ENCODE measurements around the gene PDLIM1. TPM values are rescaled to one million over a fixed set of nuclear protein-coding genes. Genes with fewer than 3 reads are reported as not detected.

Gene PDLIM1
- total and polyA plus RNA-seq, 2 of the 13 experiments (the other 11 are each of a cell fraction or from before 2014, with no cell fraction given) = 119 to 123 TPM

DNA sequence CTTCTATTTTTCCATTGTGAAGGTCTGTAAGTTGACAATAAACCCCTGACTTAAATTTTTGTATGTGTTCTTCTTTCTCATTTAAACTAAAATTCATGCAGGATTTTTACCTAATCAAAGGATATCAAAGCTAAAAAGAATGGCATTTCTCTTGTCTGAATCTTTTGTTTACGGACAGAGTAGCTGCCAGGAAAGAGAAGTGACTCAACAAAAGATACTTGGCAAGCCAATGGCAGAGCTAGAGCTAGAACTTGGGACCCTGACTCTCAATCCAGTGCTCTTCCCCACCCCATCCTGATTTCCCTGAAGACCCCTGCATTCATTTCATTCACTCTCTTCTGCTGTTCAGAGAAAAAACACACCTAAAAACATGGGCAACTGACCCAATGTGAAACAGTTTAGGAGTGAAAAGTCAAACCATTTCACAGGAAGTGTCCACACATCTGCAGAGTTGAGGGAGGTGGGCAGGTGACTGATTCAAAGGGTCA is 40.2 kb upstream of the PDLIM1 start:
- Histone ChIP-seq H3K36me3 (replicated peaks in 1 of 2; ENCODE audit: control insufficient read depth in 1 of 2, insufficient read depth in 2 of 2, low read length in 2 of 2) (peaks cover 3 to 30% of the 10 kb centered on the region in 2 experiments), H3K4me2 (ENCODE audit: low read depth, low read length) (no peak overlapping the region), H3K79me2 (ENCODE audit: insufficient read depth, low read length) (no peaks in the 10 kb centered on the region), H3K9me3 (ENCODE audit: low read length) (no peaks in the 10 kb centered on the region), H4K20me1 (ENCODE audit: insufficient read depth, low read length) (no peaks in the 10 kb centered on the region), H3K9ac (ENCODE audit: insufficient read depth, low read depth, low read length) (no peak overlapping the region), H3K4me1 (ENCODE audit: insufficient read depth, low read length) (peaks cover 44% of the 10 kb centered on the region), H3K27me3 (ENCODE audit: control insufficient read depth in 1 of 2, insufficient read depth in 2 of 2, low read length in 2 of 2) (no peaks in the 10 kb centered on the region), H3K4me3 (replicated peaks in 1 of 3; ENCODE audit: insufficient read depth in 1 of 3, low read depth in 2 of 3, low read length in 3 of 3) (no peak overlapping the region), H3K27ac (ENCODE audit: extremely low read length, insufficient read depth, low read length) (no peak overlapping the region), H2AFZ (ENCODE audit: low read length) (no peak overlapping the region)
- FAIRE-seq (no peak), DNase-seq (ENCODE audit: low spot score) (no peak), ATAC-seq (no peak)
- in situ Hi-C loops (cut with HindIII; ENCODE audit: extremely low pct_ligation_motif_present, low pct_unique_long_range_greater_than_20kb) = no loop called here
- BruUV-seq (replicated peaks) = no TSS peak
- intact Hi-C loops (cut with micrococcal nuclease; ENCODE audit: unreplicated experiment) = loop anchor here (5.0 kb wide), 1 partner anchor 44 kb away; no protein-coding TSS in a partner anchor
- no peak for TF ChIP-seq ELF4 (CRISPR knock-in tag; IDR thresholded peaks at IDR 0.05; ENCODE audit: borderline replicate concordance)
- TF ChIP-seq RBM39 (IDR thresholded peaks at IDR 0.05; ENCODE audit: low read depth, low read length, poor library complexity, severe bottlenecking) = no peak
- peak; percentile 99 for TF ChIP-seq ZNF691 (CRISPR knock-in tag; IDR thresholded peaks at IDR 0.05; ENCODE audit: borderline replicate concordance, low read depth)
- TF ChIP-seq, protein P1, sequence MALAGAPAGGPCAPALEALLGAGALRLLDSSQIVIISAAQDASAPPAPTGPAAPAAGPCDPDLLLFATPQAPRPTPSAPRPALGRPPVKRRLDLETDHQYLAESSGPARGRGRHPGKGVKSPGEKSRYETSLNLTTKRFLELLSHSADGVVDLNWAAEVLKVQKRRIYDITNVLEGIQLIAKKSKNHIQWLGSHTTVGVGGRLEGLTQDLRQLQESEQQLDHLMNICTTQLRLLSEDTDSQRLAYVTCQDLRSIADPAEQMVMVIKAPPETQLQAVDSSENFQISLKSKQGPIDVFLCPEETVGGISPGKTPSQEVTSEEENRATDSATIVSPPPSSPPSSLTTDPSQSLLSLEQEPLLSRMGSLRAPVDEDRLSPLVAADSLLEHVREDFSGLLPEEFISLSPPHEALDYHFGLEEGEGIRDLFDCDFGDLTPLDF (CRISPR knock-in tag; IDR thresholded peaks at IDR 0.05) = no peak
- TF ChIP-seq PHB2 (IDR thresholded peaks at IDR 0.05; ENCODE audit: partially characterized antibody) = no peak
- no peak for TF ChIP-seq FOXK1 (CRISPR knock-in tag; IDR thresholded peaks at IDR 0.05; ENCODE audit: borderline replicate concordance, low read depth)
- CTCF ChIA-PET (ENCODE audit: low intra/inter-chr PET ratio, low total read pairs) = no interaction called here
- POLR2A ChIA-PET = no interaction called here
- WGBS (ENCODE audit: low lambda C conversion rate) = 85% methylated on average over 1 of the region's 1 CpG

DNA sequence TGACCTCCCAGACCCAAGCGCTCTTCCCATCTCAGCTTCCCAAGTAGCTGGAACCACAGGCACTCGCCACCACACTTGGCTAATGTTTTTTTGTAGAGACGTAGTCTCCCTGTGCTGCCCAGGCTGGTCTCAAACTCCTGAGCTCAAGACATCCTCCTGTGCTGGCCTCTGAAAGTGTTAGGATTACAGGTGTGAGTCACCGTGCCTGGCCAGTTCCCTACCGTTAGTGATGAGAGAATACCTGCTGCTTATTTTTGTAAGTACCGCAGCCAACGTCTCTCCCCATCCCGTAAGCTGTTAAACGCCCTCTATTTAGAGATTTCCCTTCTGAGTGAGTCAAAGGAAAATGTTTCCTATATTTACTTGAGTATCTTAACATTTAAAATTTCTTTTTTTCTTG is 38.5 kb upstream of the PDLIM1 start:
- 91% methylated on average over 9 of the region's 9 CpGs for WGBS (ENCODE audit: low lambda C conversion rate)
- ATAC-seq = no peak
- no peak for TF ChIP-seq MAZ (IDR thresholded peaks at IDR 0.05; ENCODE audit: borderline replicate concordance, low read depth, low read length)
- no peak for TF ChIP-seq MAZ (CRISPR knock-in tag; IDR thresholded peaks at IDR 0.05; ENCODE audit: low read depth)
- TF ChIP-seq PLRG1 (conservative IDR thresholded peaks at IDR 0.05) = no peak
- TF ChIP-seq ZSCAN29 (CRISPR knock-in tag; conservative IDR thresholded peaks at IDR 0.05) = no peak

More for the DNA sequence above, 38.5 kb upstream of the PDLIM1 start:
- in situ Hi-C loops (cut with HindIII; ENCODE audit: extremely low pct_ligation_motif_present, low pct_unique_long_range_greater_than_20kb) (no loop called here), intact Hi-C loops (cut with micrococcal nuclease; ENCODE audit: unreplicated experiment) (no loop called here)
- Histone ChIP-seq H4K20me1 (ENCODE audit: insufficient read depth, low read length) (no peaks in the 10 kb centered on the region), H3K4me3 (replicated peaks in 1 of 3; ENCODE audit: insufficient read depth in 1 of 3, low read depth in 2 of 3, low read length in 3 of 3) (no peak overlapping the region), H3K4me1 (ENCODE audit: insufficient read depth, low read length) (peaks cover 31% of the 10 kb centered on the region), H3K9me3 (ENCODE audit: low read length) (no peaks in the 10 kb centered on the region), H2AFZ (ENCODE audit: low read length) (no peak overlapping the region), H3K27me3 (ENCODE audit: control insufficient read depth in 1 of 2, insufficient read depth in 2 of 2, low read length in 2 of 2) (no peaks in the 10 kb centered on the region), H3K9ac (ENCODE audit: insufficient read depth, low read depth, low read length) (no peak overlapping the region), H3K4me2 (ENCODE audit: low read depth, low read length) (no peak overlapping the region), H3K36me3 (replicated peaks in 1 of 2; ENCODE audit: control insufficient read depth in 1 of 2, insufficient read depth in 2 of 2, low read length in 2 of 2) (peaks cover 3 to 27% of the 10 kb centered on the region in 2 experiments), H3K27ac (ENCODE audit: extremely low read length, insufficient read depth, low read length) (no peak overlapping the region), H3K79me2 (ENCODE audit: insufficient read depth, low read length) (no peaks in the 10 kb centered on the region)
- CTCF ChIA-PET (ENCODE audit: low intra/inter-chr PET ratio, low total read pairs) = no interaction called here
- POLR2A ChIA-PET = no interaction called here
- BruUV-seq (replicated peaks) = no TSS peak
- DNase-seq (ENCODE audit: low spot score) (no peak), FAIRE-seq (no peak)
